Measurements from ENCODE around the gene PRSS22. TPM values are rescaled to one million over a fixed set of nuclear protein-coding genes. Genes with fewer than 3 reads are reported as not detected.

The PRSS22 gene
- total RNA-seq, 3 donors from 2014 or later: 1.6 to 29.0 (median 1.9) TPM

DNA sequence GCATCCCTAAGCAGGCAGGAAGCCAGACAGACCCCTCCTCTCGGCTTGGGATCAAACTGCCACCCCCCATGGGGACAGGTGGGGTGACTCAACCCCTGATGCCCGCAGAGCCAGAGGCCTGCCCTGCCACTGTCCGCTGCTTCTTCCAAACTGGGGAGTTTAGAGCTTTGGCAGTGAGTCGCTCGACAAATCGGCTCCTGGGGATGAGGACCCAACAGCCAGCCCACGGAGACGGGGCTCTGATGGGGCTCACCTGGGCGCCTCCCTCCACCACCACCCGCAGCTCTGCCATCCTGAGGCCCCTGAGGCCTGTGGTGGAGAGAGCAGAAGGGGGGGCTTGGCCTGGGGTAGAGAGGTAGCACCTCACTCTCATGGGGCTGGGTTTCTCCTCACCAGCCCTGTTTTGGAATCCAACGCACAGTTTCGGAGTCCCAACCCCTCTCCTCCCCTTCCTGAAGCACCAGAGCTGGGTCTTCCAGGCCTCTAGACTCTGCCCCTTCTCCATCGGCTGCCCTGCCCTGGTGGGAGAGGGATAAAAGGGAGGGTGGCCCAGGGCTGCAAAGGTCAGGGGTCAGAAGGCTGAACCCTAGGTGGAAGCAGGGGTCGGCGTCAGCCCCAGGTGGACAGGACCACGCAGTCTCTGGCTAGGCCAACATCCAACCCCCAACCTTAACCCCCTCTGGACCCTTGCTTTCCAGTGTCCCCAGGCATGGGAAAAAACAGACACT, 5.8 kb downstream of the PRSS22 start:
- Histone ChIP-seq H3K36me3 (ENCODE audit: low read depth) (no peaks in the 10 kb centered on the region), H3K4me1 (ENCODE audit: low read depth) (no peaks in the 10 kb centered on the region), H3K9me3 (peaks cover 3% of the 10 kb centered on the region), H3K4me3 (no peak overlapping the region)
- no peak for ATAC-seq
- DNase-seq: no peak
- TF ChIP-seq, protein P1, sequence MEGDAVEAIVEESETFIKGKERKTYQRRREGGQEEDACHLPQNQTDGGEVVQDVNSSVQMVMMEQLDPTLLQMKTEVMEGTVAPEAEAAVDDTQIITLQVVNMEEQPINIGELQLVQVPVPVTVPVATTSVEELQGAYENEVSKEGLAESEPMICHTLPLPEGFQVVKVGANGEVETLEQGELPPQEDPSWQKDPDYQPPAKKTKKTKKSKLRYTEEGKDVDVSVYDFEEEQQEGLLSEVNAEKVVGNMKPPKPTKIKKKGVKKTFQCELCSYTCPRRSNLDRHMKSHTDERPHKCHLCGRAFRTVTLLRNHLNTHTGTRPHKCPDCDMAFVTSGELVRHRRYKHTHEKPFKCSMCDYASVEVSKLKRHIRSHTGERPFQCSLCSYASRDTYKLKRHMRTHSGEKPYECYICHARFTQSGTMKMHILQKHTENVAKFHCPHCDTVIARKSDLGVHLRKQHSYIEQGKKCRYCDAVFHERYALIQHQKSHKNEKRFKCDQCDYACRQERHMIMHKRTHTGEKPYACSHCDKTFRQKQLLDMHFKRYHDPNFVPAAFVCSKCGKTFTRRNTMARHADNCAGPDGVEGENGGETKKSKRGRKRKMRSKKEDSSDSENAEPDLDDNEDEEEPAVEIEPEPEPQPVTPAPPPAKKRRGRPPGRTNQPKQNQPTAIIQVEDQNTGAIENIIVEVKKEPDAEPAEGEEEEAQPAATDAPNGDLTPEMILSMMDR (IDR thresholded peaks at IDR 0.05): no peak
- intact Hi-C loops (cut with DNase I, micrococcal nuclease): no loop called here

DNA sequence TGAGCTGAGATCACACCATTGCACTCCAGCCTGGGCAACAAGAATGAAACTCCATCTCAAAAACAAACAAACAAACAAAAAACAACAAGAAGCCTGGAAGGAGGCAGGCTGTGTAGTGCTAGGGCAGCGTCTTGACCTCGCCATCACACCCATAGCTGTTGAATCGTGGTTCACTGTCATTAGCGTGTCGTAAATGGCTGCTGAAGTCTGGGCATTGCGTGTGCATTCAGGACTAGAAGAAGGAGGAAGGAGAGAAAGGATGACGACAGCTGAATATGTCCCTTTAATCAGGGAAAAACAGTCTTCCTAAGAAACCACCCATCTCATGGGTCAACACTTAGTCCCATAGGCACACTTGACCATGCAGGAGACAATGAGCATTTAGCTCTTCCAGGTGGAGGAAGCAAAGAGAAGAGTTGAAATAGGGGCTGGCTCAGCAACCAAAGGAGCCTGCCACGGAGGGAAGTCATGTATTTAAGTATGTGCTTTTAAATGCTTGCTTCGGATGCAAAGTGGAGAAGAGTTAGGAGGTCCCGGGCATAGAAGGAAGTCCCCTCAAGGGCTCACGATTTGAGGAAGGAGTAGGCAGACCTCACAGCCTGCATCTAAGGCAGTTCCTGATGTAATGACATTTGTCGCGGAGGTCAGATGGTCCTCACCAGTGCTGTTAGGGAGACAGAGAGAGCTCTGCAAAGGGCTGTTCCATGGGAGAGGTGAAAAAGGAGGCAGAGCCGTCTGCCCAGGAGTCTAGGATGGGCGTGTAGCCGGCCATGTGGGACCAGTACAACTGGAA, 8.8 kb downstream of the PRSS22 start:
- Histone ChIP-seq H3K9me3 (no peaks in the 10 kb centered on the region), H3K4me3 (no peak overlapping the region), H3K4me1 (ENCODE audit: low read depth) (no peaks in the 10 kb centered on the region), H3K36me3 (ENCODE audit: low read depth) (no peaks in the 10 kb centered on the region)
- DNase-seq: no peak
- intact Hi-C loops (cut with DNase I, micrococcal nuclease): no loop called here
- TF ChIP-seq, protein P1 (IDR thresholded peaks at IDR 0.05): no peak
- peak; percentile 48 for ATAC-seq

DNA sequence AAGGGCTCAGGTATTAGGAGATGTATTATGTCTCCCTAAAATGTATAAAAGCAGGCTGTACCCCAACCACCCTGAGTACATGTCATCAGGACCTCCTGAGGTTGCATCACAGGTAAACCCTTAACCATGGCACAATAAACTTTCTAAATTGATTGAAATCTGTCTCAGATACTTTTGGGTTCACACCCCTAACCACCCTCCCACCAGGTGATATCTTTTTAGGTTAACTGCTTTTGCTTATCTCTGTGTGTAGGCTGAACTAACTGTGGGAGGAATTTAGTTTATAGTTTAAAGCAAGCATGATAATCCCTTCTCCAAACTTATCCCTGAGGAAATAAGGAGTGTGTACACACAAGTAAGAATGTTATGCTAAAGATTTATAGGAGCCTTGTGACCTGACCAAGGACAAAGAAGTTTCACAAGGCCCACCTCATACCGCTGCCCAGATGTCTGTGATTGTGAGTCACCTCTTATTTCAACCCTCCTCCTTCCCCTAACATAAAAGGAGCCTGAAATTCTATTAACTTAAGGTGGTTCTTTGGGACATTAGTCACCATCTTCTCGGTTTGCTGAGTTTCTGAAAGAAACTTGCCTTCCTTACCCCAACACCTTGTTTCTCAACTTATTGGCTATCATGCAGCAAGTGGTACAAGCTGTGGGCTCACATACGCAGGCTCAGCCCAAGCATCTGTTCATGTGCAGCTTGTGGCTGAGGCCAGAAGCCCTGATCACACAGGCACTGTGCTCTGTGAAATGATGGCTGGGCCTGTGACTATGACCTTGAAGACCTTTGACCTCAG, 11.3 kb downstream of the PRSS22 start:
- ATAC-seq: peak; percentile 71
- H3K9me3 ChIP-seq: no peaks in the 10 kb centered on the region

DNA sequence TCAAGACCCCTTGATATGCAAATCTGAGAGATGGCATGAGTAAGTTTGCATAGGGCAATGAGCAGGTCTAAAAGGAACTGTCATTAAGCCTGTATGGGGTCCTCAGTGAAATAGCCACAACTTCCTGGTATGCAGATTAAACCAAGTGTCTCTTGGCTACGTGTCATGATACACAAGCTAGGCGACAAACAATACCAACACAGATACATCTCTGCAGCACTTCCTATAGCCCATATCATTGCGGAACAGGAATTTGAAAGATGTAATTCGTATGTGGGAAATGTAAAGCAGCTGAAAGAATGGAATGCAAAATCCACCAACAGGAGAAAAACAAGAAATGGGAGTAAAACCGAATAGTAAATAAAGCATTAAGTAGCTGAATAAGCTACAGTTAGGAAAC, 12.9 kb downstream of the PRSS22 start:
- H3K4me1 ChIP-seq (ENCODE audit: low read depth): no peaks in the 10 kb centered on the region
- TF ChIP-seq, protein P1 (IDR thresholded peaks at IDR 0.05): no peak
- H3K4me3 ChIP-seq: no peak overlapping the region
- intact Hi-C loops (cut with DNase I, micrococcal nuclease): no loop called here
- no peak for DNase-seq
- H3K36me3 ChIP-seq (ENCODE audit: low read depth): no peaks in the 10 kb centered on the region
- no peaks in the 10 kb centered on the region for H3K9me3 ChIP-seq
- no peak for ATAC-seq

More for the DNA sequence above, 11.3 kb downstream of the PRSS22 start:
- intact Hi-C loops (cut with DNase I, micrococcal nuclease): no loop called here
- Histone ChIP-seq H3K4me3 (no peak overlapping the region), H3K36me3 (ENCODE audit: low read depth) (no peaks in the 10 kb centered on the region), H3K4me1 (ENCODE audit: low read depth) (no peaks in the 10 kb centered on the region)
- DNase-seq: no peak
- TF ChIP-seq, protein P1 (IDR thresholded peaks at IDR 0.05): no peak

DNA sequence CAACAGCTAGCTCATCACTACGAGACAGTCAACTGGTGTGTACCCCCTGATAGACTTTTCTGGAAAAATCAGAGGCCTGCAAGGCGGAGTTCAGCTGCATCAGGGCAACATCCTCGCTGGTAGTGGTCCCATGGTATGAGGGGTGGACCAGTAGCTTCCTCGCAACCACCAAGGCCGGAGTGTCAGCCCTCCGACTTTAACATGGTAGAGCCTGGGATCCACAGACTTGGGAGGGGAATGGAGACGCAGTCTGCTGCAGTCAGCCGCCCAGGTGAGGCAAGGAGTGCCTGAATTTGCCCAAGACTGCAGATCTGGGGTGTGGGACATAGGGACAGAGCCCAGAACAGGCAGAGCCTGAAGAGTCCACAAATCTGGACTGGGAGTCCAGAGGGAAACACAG, 14.4 kb downstream of the PRSS22 start:
- DNase-seq (no peak), ATAC-seq (no peak)
- no peaks in the 10 kb centered on the region for H3K9me3 ChIP-seq
- H3K4me3 ChIP-seq: no peak overlapping the region
- H3K4me1 ChIP-seq (ENCODE audit: low read depth): no peaks in the 10 kb centered on the region
- intact Hi-C loops (cut with DNase I, micrococcal nuclease): no loop called here
- TF ChIP-seq, protein P1 (IDR thresholded peaks at IDR 0.05): no peak
- no peaks in the 10 kb centered on the region for H3K36me3 ChIP-seq (ENCODE audit: low read depth)

All from mucosa of descending colon (tissue), 3 donors.